Cardiac muscle cell (in vitro differentiated cells and primary cell): ENCODE measurements around the gene SLC39A3. TPM values are rescaled to one million over a fixed set of nuclear protein-coding genes. Genes with fewer than 3 reads are reported as not detected.

Experiments
- DNase-seq, 2 donors: peaks; one replicate each; pipeline versions ENCODE4 v3.0.0 to v3.0.0-alpha.2; 2010 to 2017; ENCODE audit warnings: low read depth in 1 of 2, low spot score in 1 of 2
- H3K27ac ChIP-seq: fragments of 200-600 bp; sonication (generic); 2 replicates; pipeline ENCODE4 v1.5.1; 2016
- H3K27me3 ChIP-seq: fragments of 200-600 bp; sonication (generic); 2 replicates; pipeline ENCODE4 v1.6.0; 2016; ENCODE audit warnings: control low read depth
- H3K36me3 ChIP-seq: fragments of 200-600 bp; sonication (generic); 2 replicates; pipeline ENCODE4 v1.5.1; 2016; ENCODE audit warnings: control low read depth
- H3K4me1 ChIP-seq: fragments of 200-600 bp; sonication (generic); 2 replicates; pipeline ENCODE4 v1.8.1; 2017; ENCODE audit warnings: low read depth, mild to moderate bottlenecking, mixed run types
- H3K4me3 ChIP-seq: fragments of 200-600 bp; sonication (generic); 2 replicates; pipeline ENCODE4 v1.5.1; 2016; ENCODE audit warnings: mild to moderate bottlenecking
- H3K9me3 ChIP-seq: fragments of 200-600 bp; sonication (generic); 2 replicates; pipeline ENCODE4 v1.5.1; 2017; ENCODE audit warnings: low read depth, mild to moderate bottlenecking, control low read depth
- polyA plus RNA-seq: library from polyadenylated mRNA; unstranded; fragments of >200 nt; fragmentation: Nextera tagmentation; extraction: Ambion mirVana; gene quantifications from 2 replicates; pipeline ENCODE4 v1.2.1, GENCODE V29; 2016
- total RNA-seq: library from RNA; depleted of rRNA; stranded (reverse); fragments of >200 nt; gene quantifications from 2 replicates; pipeline ENCODE4 v1.2.3, GENCODE V29; 2016
- TF ChIP-seq, protein P1 (sequence below): IDR thresholded peaks from 2 replicates; pipeline ENCODE4 v1.5.1; 2012; ENCODE audit warnings: low read depth, mild to moderate bottlenecking, low read length

SLC39A3 gene
- total and polyA plus RNA-seq, 2 experiments from 2014 or later = 29.4 to 46.0 TPM

DNA sequence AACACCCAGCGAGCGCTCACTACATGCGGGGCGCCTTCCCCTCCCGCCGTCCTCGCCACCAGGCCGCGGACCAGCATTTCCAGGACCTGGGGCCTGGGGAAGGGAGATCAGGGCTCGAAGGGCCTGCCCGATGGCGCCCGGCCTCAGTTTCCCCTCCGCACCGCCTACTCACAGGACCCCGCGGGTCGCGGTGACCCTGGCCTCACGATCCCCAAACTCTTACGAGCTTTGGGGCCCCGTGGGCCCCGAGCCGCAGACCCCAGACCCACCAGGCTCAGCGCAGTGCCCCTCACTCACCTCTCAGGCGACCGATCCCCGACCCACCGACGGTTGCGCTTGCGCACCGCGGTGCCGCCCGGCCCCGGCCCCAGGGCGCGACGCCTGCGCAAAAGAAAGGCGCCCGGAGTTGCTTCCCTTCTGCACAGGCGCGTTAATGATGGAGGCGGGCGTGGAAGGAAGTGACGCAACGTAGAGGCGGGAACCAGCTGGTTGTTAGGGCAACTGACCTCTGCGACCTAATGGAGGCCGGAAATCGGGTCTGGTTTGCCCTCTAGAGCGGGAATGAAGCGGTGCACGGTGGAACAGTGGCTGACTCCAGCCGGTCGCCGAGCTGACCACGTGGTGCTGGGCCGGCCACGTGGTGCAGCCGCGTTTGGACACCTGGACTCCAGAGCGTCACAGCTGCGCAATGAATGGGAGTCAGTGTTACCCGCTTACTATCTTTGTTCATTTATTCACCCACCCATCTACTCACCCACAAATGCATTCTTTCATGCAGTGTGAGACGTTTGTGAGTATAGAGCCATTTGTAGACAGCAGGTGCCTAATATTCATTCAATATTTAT lies 43.3 kb upstream of the SLC39A3 start, which contains the start of gene SGTA:
SGTA (minus strand) TSS at position 338 of the 845 bp plus-strand sequence. CDS start 14,205 bp downstream, outside the sequence.
- H3K4me3 ChIP-seq = peak within 1 kb of the TSS; percentile 81
- no peaks in the 10 kb centered on the region for H3K36me3 ChIP-seq
- H3K27me3 ChIP-seq = no peaks in the 10 kb centered on the region
- H3K4me1 ChIP-seq = peaks cover 18% of the 10 kb centered on the region
- peak within 1 kb of the TSS; percentile 79 for H3K27ac ChIP-seq
- peak; percentile 99 to 100 for DNase-seq
- no peaks in the 10 kb centered on the region for H3K9me3 ChIP-seq
- TF ChIP-seq, protein P1, sequence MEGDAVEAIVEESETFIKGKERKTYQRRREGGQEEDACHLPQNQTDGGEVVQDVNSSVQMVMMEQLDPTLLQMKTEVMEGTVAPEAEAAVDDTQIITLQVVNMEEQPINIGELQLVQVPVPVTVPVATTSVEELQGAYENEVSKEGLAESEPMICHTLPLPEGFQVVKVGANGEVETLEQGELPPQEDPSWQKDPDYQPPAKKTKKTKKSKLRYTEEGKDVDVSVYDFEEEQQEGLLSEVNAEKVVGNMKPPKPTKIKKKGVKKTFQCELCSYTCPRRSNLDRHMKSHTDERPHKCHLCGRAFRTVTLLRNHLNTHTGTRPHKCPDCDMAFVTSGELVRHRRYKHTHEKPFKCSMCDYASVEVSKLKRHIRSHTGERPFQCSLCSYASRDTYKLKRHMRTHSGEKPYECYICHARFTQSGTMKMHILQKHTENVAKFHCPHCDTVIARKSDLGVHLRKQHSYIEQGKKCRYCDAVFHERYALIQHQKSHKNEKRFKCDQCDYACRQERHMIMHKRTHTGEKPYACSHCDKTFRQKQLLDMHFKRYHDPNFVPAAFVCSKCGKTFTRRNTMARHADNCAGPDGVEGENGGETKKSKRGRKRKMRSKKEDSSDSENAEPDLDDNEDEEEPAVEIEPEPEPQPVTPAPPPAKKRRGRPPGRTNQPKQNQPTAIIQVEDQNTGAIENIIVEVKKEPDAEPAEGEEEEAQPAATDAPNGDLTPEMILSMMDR = peak; percentile 45

DNA sequence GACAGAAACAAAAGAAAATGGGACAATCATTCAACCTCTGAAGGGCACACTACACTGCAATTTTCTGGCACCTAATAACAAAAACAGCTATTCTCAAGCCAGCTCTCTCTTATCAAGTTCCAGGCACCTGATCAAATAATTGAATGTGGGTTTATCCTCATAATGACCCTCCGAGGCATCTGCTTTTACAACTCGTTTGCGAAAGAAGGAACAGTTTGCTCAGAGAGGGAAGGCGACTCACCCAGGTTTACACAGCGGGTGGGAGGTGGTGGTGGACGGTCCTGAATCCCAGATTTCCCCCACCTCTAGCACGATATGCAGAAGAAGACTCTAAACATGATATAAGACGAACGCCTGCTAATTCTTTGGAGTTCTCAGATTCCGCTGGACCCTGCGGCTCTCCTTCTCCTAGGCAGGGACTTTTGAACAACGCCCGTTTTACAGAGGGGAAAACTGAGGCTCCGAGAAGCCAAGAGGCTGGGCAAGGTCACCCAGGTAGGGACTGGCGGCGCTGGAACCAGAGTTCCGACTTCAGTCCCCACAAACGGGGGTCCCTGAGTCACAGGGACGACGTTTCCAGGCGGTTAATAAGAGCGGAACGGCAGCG lies 42.6 kb upstream of the SLC39A3 start:
- Histone ChIP-seq H3K27ac (peak overlapping the region; percentile 75), H3K36me3 (no peaks in the 10 kb centered on the region), H3K9me3 (no peaks in the 10 kb centered on the region), H3K4me1 (peaks cover 18% of the 10 kb centered on the region), H3K27me3 (no peaks in the 10 kb centered on the region), H3K4me3 (peak overlapping the region; percentile 81)
- TF ChIP-seq, protein P1 = no peak
- DNase-seq = peak in 1 of 2 donors; percentile 5

DNA sequence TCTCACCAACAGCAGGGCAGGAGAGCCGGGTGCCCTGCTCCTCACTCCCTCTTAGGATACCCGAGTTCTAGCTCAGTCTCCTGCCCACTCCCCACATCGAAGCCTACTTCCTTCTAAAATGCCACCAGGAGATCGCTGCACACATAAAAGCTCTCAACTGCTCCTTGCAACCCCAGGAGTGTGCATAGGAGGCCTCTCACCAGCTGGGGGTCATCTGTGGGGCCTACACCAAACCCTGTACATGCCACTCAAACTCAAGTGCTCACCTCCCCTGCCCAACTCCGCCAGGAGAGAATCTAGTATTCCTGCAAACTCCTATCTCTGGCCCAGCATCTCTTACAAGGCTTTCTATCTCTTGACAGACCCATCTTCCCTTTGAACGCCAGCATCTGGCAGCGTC lies 40.5 kb upstream of the SLC39A3 start:
- H3K4me1 ChIP-seq = peaks cover 18% of the 10 kb centered on the region
- TF ChIP-seq, protein P1 = no peak

DNA sequence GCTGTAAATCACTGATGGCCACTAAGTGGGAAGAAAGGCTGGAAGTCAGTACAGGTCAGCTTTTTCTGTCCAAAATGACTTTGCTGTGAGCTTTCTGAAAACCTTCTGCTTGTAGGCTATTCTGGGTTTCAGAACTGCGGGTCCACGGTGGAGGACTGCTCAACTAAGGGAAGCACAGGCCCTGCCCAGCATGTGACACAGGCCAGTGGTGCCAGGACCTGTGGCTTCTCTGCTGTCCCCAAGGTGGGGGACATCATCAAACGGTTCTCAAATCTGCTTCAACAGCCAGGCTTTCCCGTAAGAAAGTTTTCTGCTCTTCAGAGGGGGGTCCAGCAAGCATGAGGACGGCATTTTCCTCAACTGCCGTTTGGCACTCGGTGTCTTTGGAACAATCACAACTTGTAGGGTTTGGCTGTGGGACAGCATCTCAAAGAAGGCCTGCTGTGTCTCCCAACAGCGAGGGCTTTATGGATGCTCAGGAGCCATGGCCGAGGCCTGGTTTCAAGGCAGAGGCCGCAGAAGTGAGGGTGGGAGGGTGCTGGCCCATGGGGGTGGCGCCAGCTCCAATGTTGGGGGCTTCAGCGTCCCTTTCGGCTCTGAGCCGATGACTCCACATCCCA lies 39.4 kb upstream of the SLC39A3 start:
- TF ChIP-seq, protein P1 = no peak
- Histone ChIP-seq H3K4me3 (no peak overlapping the region), H3K27me3 (no peaks in the 10 kb centered on the region), H3K36me3 (no peaks in the 10 kb centered on the region), H3K9me3 (no peaks in the 10 kb centered on the region), H3K4me1 (peaks cover 16% of the 10 kb centered on the region), H3K27ac (no peak overlapping the region)
- no peak for DNase-seq

More for the DNA sequence above, 40.5 kb upstream of the SLC39A3 start:
- Histone ChIP-seq H3K27me3 (no peaks in the 10 kb centered on the region), H3K9me3 (no peaks in the 10 kb centered on the region), H3K4me3 (no peak overlapping the region), H3K36me3 (no peaks in the 10 kb centered on the region), H3K27ac (peak overlapping the region; percentile 65)
- peak in 1 of 2 donors; percentile 10 for DNase-seq

DNA sequence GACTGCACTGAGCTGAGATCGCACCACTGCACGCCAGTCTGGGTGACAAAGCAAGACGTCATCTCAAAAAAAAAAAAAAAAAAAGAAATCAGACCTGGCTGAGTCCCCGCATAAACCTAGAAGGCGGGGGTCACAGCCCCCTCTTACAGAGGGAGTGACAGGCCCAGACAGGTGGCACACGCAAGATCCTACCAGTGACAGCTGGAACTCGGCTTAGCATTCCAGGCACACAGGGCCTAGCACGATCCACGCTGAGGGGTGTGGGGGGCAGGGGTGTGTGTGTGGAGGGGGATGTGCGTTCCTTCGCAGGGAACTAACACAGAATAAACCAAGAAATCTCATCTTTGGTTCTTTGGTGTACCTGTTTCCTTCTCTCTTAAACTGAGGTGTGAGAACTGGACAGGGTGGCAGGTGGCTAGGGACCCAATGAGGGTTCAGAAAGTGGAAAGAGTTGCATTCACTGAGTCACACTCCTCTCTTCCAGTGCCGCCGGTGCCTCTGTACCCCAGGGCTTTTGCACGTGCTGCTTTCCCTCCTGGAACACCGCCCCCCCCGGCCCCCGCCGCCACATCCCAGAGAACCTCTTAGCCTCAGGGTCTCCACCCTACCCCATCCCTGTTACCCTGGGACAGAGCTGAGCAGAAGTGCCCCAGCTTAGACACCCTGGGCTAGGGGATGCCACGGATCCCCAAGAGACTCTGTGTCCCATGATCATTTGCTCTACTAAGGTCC lies 38.3 kb upstream of the SLC39A3 start:
- no peak overlapping the region for H3K27ac ChIP-seq
- H3K27me3 ChIP-seq = no peaks in the 10 kb centered on the region
- no peak overlapping the region for H3K4me3 ChIP-seq
- peaks cover 12% of the 10 kb centered on the region for H3K4me1 ChIP-seq
- H3K9me3 ChIP-seq = no peaks in the 10 kb centered on the region
- no peaks in the 10 kb centered on the region for H3K36me3 ChIP-seq
- TF ChIP-seq, protein P1 = no peak
- DNase-seq = no peak
